Smooth muscle cell of bladder (primary cell): ENCODE data around the gene PCDH12. TPM values are rescaled to one million over a fixed set of nuclear protein-coding genes. Genes with fewer than 3 reads are reported as not detected.

ENCODE experiments used
- total RNA-seq: library from RNA; depleted of rRNA; stranded (reverse); fragments of >200 nt; gene quantifications from 2 replicates; pipeline ENCODE4 v1.2.3, GENCODE V29; 2014

Gene PCDH12
- 0.14 and 0.37 TPM in 2 replicates for total RNA-seq

GRCh38 chr5:141958113-141958512, at the start of gene PCDH12:
Gene PCDH12 (minus strand): TSS chr5:141958202. CDS start chr5:141957851, 351 bp downstream.

GRCh38 chr5:141968914-141969608, 11.1 kb upstream of the PCDH12 start, which contains the start of gene RNF14:
Gene RNF14 (plus strand): TSS chr5:141969105. CDS start chr5:141973589, 4,484 bp downstream.

GRCh38 chr5:141923448-141924313, 34.3 kb downstream of the PCDH12 start, which contains the start of gene DELE1:
Gene DELE1 (plus strand): TSS chr5:141923871. CDS start chr5:141923942, 71 bp downstream.

Other genes with a start within 250 kb of the PCDH12 start
- gene PCDH1, start 79.8 kb downstream of the PCDH12 start, total RNA-seq, result 0.55 and 1.00 TPM in 2 replicates
- 32.4 and 32.7 TPM in 2 replicates for gene DELE1, start 34.3 kb downstream of the PCDH12 start, total RNA-seq
- 45.2 and 52.2 TPM in 2 replicates for gene RNF14, start 10.9 kb upstream of the PCDH12 start, total RNA-seq
- 43.2 and 61.6 TPM in 2 replicates for gene GNPDA1, start 54.8 kb upstream of the PCDH12 start, total RNA-seq
- 33.0 and 41.3 TPM in 2 replicates for gene NDFIP1, start 150.6 kb upstream of the PCDH12 start, total RNA-seq